HG02884 (cell line): ENCODE data around the gene DOCK1.

Experiments used
- ATAC-seq: cut with Tn5 transposase; IDR thresholded peaks from one replicate; pipeline ENCODE4 v1.9.1; 2021; ENCODE audit warnings: mild to moderate bottlenecking, moderate library complexity; ENCODE audit not compliant: unreplicated experiment

Gene DOCK1

GRCh38 chr10:127157506-127158200 lies 252.4 kb downstream of the DOCK1 start:
- ATAC-seq, result no peak

DNA sequence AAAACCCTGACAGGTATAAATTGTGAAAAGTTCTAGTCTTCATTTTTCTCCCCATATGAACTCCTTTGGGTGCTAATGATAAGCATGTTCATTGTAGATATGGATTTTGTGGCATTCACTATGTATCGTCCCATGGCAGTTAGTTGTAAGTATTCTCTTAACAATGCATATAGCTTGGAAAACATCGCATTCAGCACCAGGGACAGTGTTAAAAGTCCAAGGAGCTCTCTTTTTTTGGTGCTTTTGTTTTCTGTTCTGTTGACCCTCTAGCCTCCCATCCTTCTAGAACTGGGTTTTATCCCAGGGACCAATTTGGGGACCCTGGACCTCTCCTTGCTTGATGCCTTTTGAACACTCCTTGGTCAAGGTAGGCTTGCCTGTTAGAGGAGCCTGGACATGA lies 253.4 kb downstream of the DOCK1 start:
- ATAC-seq, result no peak

- ATAC-seq, result no peak
These were observed 254.5 kb downstream of the DOCK1 start for GRCh38 chr10:127159648-127160245.

GRCh38 chr10:127161482-127161881 lies 256.3 kb downstream of the DOCK1 start:
- ATAC-seq, result no peak

- ATAC-seq, result no peak
These were observed 257.6 kb downstream of the DOCK1 start for GRCh38 chr10:127162841-127163240.

DNA sequence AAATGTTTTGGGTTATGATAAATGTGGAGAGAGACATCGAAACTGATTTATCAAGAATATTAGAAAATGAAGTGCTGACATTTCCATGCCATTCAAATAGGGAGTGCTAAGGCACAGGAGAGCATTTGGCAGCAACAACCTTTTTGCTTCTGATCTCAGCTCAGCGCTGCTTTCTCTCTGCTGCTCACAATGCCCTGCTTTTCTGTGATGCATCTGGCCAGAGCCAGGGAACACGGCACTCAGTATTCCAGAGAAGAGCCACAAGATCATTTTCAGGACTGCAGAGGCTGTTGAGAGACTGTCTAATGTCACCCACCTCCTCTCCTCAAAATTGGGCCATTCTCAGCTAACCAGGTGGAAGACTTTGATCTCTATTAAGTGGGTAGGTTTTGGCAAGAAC lies 263.0 kb downstream of the DOCK1 start:
- no peak for ATAC-seq

DNA sequence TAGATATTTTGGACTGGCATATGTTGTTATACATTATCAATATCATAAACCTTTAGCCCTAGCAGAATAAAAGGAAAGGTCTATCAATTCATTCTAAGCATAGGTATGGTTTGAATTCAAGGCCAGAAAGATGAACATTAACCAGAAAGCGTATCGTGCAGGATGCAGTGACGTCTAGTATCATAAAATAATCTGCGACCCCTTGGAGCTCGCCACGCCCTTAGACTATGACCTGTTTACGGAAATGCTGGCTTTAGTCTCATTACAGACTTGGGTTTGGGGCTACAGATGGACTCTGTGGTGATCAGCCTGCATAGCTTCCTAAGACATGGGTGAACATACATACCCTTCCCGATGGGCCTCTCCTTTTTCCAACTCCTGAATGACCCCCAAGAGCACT lies 269.6 kb downstream of the DOCK1 start:
- ATAC-seq, result no peak

DNA sequence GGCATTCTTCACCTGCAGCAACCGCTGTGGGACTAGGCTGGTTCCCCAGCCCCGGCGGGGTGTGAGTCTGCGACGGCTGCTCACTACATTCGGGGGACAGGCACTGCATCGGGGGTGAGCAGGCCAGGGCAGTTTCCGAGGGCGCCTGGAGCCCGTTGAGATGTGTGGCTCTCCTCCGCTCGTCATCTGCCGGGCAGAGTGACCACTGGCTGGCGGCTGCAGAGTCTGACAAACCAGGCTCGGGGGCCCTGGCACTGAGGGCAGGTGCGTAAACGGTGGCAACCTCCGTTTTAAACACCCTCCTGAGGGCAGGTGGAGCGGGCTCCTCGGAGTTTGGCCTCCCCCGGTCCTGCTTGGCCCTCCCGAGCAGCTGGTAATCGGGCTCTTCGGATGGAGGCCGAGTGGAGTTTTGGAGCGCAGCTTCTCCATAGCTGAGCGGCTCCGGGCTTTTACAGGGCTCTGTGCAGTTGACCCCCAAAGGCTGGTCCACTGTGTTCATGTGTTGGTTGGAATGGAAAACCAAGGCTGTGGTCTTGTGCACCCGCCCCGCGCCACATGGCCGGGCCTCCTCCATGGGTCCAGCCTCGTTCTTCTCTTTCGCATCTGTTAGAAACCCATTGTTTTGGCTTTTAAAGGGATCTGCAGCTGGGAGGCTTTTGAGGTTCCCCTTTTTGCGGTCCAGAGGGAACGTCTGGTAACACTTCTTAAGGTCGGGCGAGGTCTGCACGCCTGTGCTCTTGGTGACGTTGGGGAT lies 270.3 kb downstream of the DOCK1 start:
- no peak for ATAC-seq

GRCh38 chr10:127176649-127177048 lies 271.4 kb downstream of the DOCK1 start:
- ATAC-seq, result no peak

- no peak for ATAC-seq
These were observed 274.5 kb downstream of the DOCK1 start for GRCh38 chr10:127179612-127180250.

- ATAC-seq, result no peak
These were observed 276.9 kb downstream of the DOCK1 start for GRCh38 chr10:127182161-127182560.

DNA sequence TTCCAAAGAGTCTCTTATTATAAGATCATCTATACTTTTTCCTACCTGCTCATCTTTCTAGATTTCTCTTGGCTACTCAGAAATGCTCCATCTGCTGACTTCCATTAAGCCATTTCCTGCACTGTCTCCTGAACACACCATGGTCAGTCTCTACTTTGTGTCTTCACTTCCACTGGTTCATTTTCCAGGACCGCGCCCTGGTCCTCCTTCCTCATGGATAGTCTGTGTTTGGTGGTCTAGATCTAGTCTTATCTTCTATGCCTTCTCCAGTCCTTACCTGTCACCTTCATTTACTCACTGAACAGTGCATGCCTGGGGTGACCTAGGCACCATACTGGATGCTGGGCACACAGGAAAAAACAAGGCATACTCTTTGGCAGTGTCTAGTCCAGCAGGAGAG lies 279.4 kb downstream of the DOCK1 start:
- ATAC-seq, result no peak

GRCh38 chr10:127186813-127187212 lies 281.6 kb downstream of the DOCK1 start:
- no peak for ATAC-seq

DNA sequence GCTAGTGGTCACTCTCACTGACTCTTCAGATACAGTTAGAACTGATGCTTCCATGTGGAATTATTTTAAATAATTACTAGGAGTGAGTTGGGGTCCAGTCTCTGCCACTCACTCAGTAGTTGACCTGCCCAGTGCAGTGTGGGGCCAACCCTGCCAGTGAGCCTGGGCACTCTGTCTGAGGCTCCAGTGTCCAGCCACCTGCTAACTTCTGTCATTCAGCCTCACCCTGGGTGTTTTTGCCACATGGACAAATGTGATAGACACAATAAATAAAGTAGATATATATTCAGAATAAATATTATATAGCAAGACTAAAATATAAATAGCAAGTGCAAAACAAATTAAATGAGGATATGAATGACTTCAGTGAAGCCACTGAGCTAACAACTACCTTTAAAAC lies 284.0 kb downstream of the DOCK1 start:
- ATAC-seq, result no peak

- no peak for ATAC-seq
These were observed 285.2 kb downstream of the DOCK1 start for GRCh38 chr10:127190427-127190826.

DNA sequence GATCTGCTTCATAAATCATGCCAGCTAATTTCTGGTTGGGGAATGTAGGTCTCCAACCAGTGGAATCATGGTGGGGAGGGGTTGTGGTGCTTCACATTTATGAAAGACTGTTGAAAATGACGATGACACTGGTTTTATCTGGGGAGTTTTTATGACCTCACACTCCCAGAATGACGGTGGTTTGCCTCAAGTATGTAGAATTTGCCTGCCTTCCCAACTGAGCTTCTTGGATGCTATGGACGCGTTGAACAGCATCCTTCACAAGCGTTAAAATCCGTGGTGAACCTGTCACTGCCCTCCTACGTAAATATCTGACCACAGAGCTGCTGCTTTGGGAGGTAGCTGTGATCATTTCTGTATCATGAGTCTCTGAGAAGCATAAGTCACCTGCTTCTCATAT lies 287.9 kb downstream of the DOCK1 start:
- ATAC-seq, result no peak

- ATAC-seq, result no peak
These were observed 288.9 kb downstream of the DOCK1 start for GRCh38 chr10:127194111-127194510.

- no peak for ATAC-seq
These were observed 289.4 kb downstream of the DOCK1 start for GRCh38 chr10:127194599-127194998.

GRCh38 chr10:127195041-127195506 lies 289.8 kb downstream of the DOCK1 start:
- ATAC-seq, result no peak

DNA sequence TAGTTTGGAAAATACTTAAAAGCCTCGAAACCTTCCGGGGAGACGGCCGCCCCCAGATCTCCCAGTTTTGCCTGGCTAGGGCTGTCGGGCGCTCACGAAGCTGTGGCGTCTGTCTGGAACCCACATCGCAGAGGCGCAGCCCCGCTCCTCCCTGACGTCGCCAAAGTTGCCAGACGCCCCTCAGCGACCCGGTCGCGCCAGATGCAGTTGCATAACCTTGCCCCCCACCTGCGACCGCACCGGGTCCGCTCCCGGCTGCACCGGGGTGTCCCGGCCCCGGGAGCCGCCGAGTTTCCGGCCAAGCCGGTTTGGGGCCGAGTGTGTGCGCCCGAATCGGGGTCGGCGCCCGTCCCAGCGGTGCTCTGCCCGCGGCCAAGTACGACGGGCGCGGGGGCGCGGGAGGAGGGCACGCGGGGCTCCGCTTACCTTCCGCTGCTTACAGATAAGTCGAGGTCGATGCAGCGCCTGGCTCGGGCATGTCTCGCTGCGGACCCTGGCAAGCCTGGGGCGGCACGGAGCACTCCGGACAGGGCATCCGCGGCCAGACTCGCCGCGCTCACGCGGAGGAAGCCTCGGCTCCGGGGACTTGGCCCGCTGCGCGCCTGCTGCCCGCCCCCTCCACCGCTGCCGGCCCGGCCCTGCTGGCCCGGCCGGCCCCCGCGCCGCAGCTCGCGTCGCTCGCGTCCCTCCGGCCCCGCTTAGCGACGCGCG lies 290.5 kb downstream of the DOCK1 start:
- ATAC-seq, result no peak
